Activated T-cell treated with anti-CD3 and anti-CD28 coated beads, Interleukin-2, amount 50 U/mL, for 72 hours (primary cell): ENCODE measurements around the gene DRC7. TPM values are rescaled to one million over a fixed set of nuclear protein-coding genes. Genes with fewer than 3 reads are reported as not detected.

Experiments
- ATAC-seq, 2 donors: fragments of 150-1000 bp; cut with Tn5 transposase; replicated peaks in 1 of 2; 2 replicates each; pipeline ENCODE4 v1.10.0; 2021; ENCODE audit warnings: moderate library complexity in 2 of 2, mild to moderate bottlenecking in 1 of 2
- DNase-seq, 2 donors: peaks; one replicate each; pipeline ENCODE4 v3.0.0; 2021 to 2022; ENCODE audit warnings: mixed read lengths in 1 of 2
- H3K27ac Mint-ChIP-seq: one replicate; pipeline ENCODE4 v1.8.0; 2022; ENCODE audit warnings: mild to moderate bottlenecking, moderate library complexity, mixed read lengths
- H3K27me3 Mint-ChIP-seq: one replicate; pipeline ENCODE4 v1.8.0; 2022; ENCODE audit warnings: low read depth, mixed read lengths
- H3K36me3 Mint-ChIP-seq, 2 donors: one replicate each; pipeline ENCODE4 v1.8.0; 2022; ENCODE audit warnings: mixed read lengths in 2 of 2, mild to moderate bottlenecking in 1 of 2; ENCODE audit not compliant: insufficient read depth in 2 of 2
- H3K4me1 Mint-ChIP-seq: one replicate; pipeline ENCODE4 v1.8.0; 2022; ENCODE audit warnings: low read depth, mixed read lengths
- H3K4me3 Mint-ChIP-seq, 2 donors: one replicate each; pipeline ENCODE4 v1.8.0; 2022; ENCODE audit warnings: mild to moderate bottlenecking in 2 of 2, mixed read lengths in 2 of 2, moderate library complexity in 2 of 2
- H3K9me3 Mint-ChIP-seq, 2 donors: one replicate each; pipeline ENCODE4 v1.8.0; 2022; ENCODE audit warnings: mixed read lengths in 2 of 2
- total RNA-seq, 2 donors: library from RNA; stranded (reverse); gene quantifications; one replicate each; pipeline ENCODE4 v1.2.3, GENCODE V29; 2022

DRC7 gene
- total RNA-seq, 2 donors from 2014 or later = 0.19 TPM; not detected in 1

GRCh38 chr16:57763285-57764005 lies 68.8 kb downstream of the DRC7 start:
- H3K4me3 Mint-ChIP-seq = no peak overlapping the region
- H3K27me3 Mint-ChIP-seq = no peaks in the 10 kb centered on the region
- DNase-seq = no peak
- H3K27ac Mint-ChIP-seq = no peak overlapping the region
- ATAC-seq = no peak
- H3K4me1 Mint-ChIP-seq = peaks cover 4% of the 10 kb centered on the region
- H3K9me3 Mint-ChIP-seq = no peaks in the 10 kb centered on the region
- no peaks in the 10 kb centered on the region for H3K36me3 Mint-ChIP-seq

GRCh38 chr16:57764006-57764340 lies 69.4 kb downstream of the DRC7 start:
- Mint-ChIP-seq H3K27me3 (no peaks in the 10 kb centered on the region), H3K4me3 (no peak overlapping the region), H3K4me1 (peaks cover 4% of the 10 kb centered on the region), H3K9me3 (no peaks in the 10 kb centered on the region), H3K27ac (no peak overlapping the region), H3K36me3 (no peaks in the 10 kb centered on the region)
- ATAC-seq = no peak
- no peak for DNase-seq

- no peak overlapping the region for H3K4me3 Mint-ChIP-seq
- no peaks in the 10 kb centered on the region for H3K9me3 Mint-ChIP-seq
- peaks cover 4% of the 10 kb centered on the region for H3K4me1 Mint-ChIP-seq
- DNase-seq (peak; percentile 27 to 29), ATAC-seq (peak; percentile 65 to 69)
- H3K36me3 Mint-ChIP-seq = no peaks in the 10 kb centered on the region
- no peaks in the 10 kb centered on the region for H3K27me3 Mint-ChIP-seq
- no peak overlapping the region for H3K27ac Mint-ChIP-seq
These were observed 69.9 kb downstream of the DRC7 start for GRCh38 chr16:57764341-57765159.

GRCh38 chr16:57765160-57765728 lies 70.6 kb downstream of the DRC7 start:
- no peak overlapping the region for H3K27ac Mint-ChIP-seq
- DNase-seq = no peak
- no peaks in the 10 kb centered on the region for H3K36me3 Mint-ChIP-seq
- H3K9me3 Mint-ChIP-seq = no peaks in the 10 kb centered on the region
- no peaks in the 10 kb centered on the region for H3K27me3 Mint-ChIP-seq
- peaks cover 4% of the 10 kb centered on the region for H3K4me1 Mint-ChIP-seq
- ATAC-seq = no peak
- H3K4me3 Mint-ChIP-seq = no peak overlapping the region

- Mint-ChIP-seq H3K4me1 (peaks cover 4% of the 10 kb centered on the region), H3K36me3 (no peaks in the 10 kb centered on the region), H3K27ac (no peak overlapping the region), H3K4me3 (no peak overlapping the region), H3K9me3 (no peaks in the 10 kb centered on the region), H3K27me3 (no peaks in the 10 kb centered on the region)
- DNase-seq (no peak), ATAC-seq (no peak)
These were observed 72.2 kb downstream of the DRC7 start for GRCh38 chr16:57766714-57767348.

- Mint-ChIP-seq H3K27me3 (no peaks in the 10 kb centered on the region), H3K4me3 (no peak overlapping the region), H3K36me3 (no peaks in the 10 kb centered on the region), H3K27ac (no peak overlapping the region), H3K4me1 (no peaks in the 10 kb centered on the region), H3K9me3 (no peaks in the 10 kb centered on the region)
- ATAC-seq = no peak
- no peak for DNase-seq
These were observed 75.0 kb downstream of the DRC7 start for GRCh38 chr16:57769541-57770145.

- no peak overlapping the region for H3K4me3 Mint-ChIP-seq
- no peaks in the 10 kb centered on the region for H3K9me3 Mint-ChIP-seq
- H3K36me3 Mint-ChIP-seq = no peaks in the 10 kb centered on the region
- H3K27ac Mint-ChIP-seq = no peak overlapping the region
- DNase-seq (no peak), ATAC-seq (no peak)
- no peaks in the 10 kb centered on the region for H3K4me1 Mint-ChIP-seq
- H3K27me3 Mint-ChIP-seq = no peaks in the 10 kb centered on the region
These were observed 75.8 kb downstream of the DRC7 start for GRCh38 chr16:57770361-57770760.

GRCh38 chr16:57771141-57771785 lies 76.7 kb downstream of the DRC7 start:
- no peaks in the 10 kb centered on the region for H3K4me1 Mint-ChIP-seq
- no peaks in the 10 kb centered on the region for H3K36me3 Mint-ChIP-seq
- ATAC-seq = no peak

GRCh38 chr16:57773019-57773418 lies 78.4 kb downstream of the DRC7 start:
- no peak overlapping the region for H3K4me3 Mint-ChIP-seq
- no peak for DNase-seq
- no peak overlapping the region for H3K27ac Mint-ChIP-seq
- no peaks in the 10 kb centered on the region for H3K36me3 Mint-ChIP-seq
- H3K4me1 Mint-ChIP-seq = no peaks in the 10 kb centered on the region
- ATAC-seq = no peak
- H3K27me3 Mint-ChIP-seq = no peaks in the 10 kb centered on the region
- H3K9me3 Mint-ChIP-seq = no peaks in the 10 kb centered on the region

More at GRCh38 chr16:57771141-57771785, 76.7 kb downstream of the DRC7 start:
- Mint-ChIP-seq H3K27me3 (no peaks in the 10 kb centered on the region), H3K4me3 (no peak overlapping the region), H3K9me3 (no peaks in the 10 kb centered on the region), H3K27ac (no peak overlapping the region)
- no peak for DNase-seq

- DNase-seq (no peak), ATAC-seq (no peak)
- Mint-ChIP-seq H3K4me1 (no peaks in the 10 kb centered on the region), H3K4me3 (no peak overlapping the region), H3K27me3 (no peaks in the 10 kb centered on the region), H3K36me3 (no peaks in the 10 kb centered on the region), H3K9me3 (no peaks in the 10 kb centered on the region), H3K27ac (no peak overlapping the region)
These were observed 79.2 kb downstream of the DRC7 start for GRCh38 chr16:57773655-57774295.

- H3K36me3 Mint-ChIP-seq = no peaks in the 10 kb centered on the region
- no peak for ATAC-seq
- peaks cover 5% of the 10 kb centered on the region for H3K4me1 Mint-ChIP-seq
- H3K4me3 Mint-ChIP-seq = no peak overlapping the region
- H3K27ac Mint-ChIP-seq = no peak overlapping the region
- DNase-seq = no peak
- H3K27me3 Mint-ChIP-seq = no peaks in the 10 kb centered on the region
- H3K9me3 Mint-ChIP-seq = no peaks in the 10 kb centered on the region
These were observed 80.2 kb downstream of the DRC7 start for GRCh38 chr16:57774705-57775285.
